ENCODE measurements around the gene PLEKHO1.
A peak's percentile ranks its signal among the peaks of the same experiment; 100 is the strongest.

The PLEKHO1 gene

DNA sequence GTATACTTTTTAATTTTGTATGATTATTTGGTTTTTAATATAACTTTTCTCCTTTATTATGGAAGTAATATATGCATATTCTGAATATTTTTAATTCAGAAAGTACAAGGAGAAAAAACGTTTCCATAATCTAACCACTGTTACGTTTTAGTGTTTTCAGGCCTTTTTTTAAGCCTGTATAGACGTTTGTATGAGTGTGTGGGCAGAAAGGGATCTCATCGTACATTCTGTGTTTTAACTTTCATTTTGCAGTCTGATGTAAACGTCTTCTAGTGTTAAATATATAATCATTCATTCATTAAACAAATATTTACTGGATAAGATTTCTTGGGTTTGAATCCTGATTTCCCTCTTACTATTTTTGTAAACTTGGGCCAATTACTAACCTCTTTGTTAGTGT is 38.0 kb upstream of the PLEKHO1 start:
- no peak for TF ChIP-seq CTCF (IDR thresholded peaks at IDR 0.05)
- Histone ChIP-seq H3K9me3 (peaks cover 0 to 9% (median 0%) of the 10 kb centered on the region in 3 donors), H3K4me1 (no peaks in the 10 kb centered on the region), H3K27ac (peak overlapping the region in 1 of 2 donors; percentile 43), H3K4me3 (no peak overlapping the region), H3K27me3 (no peaks in the 10 kb centered on the region), H3K36me3 (peaks cover 9 to 47% (median 41%) of the 10 kb centered on the region in 3 donors)
- no peak for DNase-seq
- intact Hi-C loops (cut with DNase I; ENCODE audit: low total_unique reads): no loop called here

GRCh38 chr1:150115121-150115520 is 34.6 kb upstream of the PLEKHO1 start:
- intact Hi-C loops (cut with DNase I; ENCODE audit: low total_unique reads): no loop called here
- Histone ChIP-seq H3K36me3 (peaks cover 9 to 51% (median 41%) of the 10 kb centered on the region in 3 donors), H3K4me3 (no peak overlapping the region), H3K27ac (no peak overlapping the region), H3K27me3 (no peaks in the 10 kb centered on the region), H3K9me3 (peaks cover 0 to 9% (median 0%) of the 10 kb centered on the region in 3 donors), H3K4me1 (no peaks in the 10 kb centered on the region)
- no peak for DNase-seq
- no peak for TF ChIP-seq CTCF (IDR thresholded peaks at IDR 0.05)

- DNase-seq: no peak
Measured at GRCh38 chr1:150118716-150119115, 31.0 kb upstream of the PLEKHO1 start.

DNA sequence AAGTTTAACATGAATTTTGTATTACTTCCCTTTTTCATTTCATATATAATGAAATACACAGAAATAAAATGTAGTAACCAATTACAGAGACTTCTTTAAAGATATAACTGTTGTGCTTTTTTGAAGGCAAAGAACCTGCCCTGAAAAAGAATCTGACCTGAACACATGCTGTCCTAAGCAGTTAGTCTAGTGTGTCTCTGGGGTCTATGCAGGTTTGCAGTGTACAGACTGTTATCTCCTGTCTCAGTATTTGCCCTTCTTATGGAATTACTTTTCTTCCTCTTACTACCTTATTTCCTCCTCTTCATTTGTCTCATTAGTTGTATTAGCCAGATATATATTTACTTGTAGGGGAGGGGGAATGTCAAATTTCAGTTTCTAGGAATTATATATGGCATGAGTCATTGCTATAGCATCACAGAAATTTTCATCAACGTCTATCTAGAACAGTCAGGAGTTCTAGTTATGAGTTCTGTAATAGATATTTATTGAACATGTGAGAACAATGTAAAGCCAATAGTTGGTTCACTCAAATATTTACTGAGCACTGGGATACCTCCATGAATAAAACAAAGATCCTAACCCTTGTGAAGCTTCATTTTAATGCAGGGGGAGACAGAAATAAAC is 28.4 kb upstream of the PLEKHO1 start:
- intact Hi-C loops (cut with DNase I; ENCODE audit: low total_unique reads): no loop called here
- no peak for DNase-seq
- peaks cover 0 to 19% (median 0%) of the 10 kb centered on the region in 3 donors for H3K36me3 ChIP-seq
- H3K4me3 ChIP-seq: no peak overlapping the region
- H3K27me3 ChIP-seq: no peaks in the 10 kb centered on the region
- H3K4me1 ChIP-seq: no peaks in the 10 kb centered on the region
- no peak overlapping the region for H3K27ac ChIP-seq
- no peaks in the 10 kb centered on the region for H3K9me3 ChIP-seq
- TF ChIP-seq CTCF (IDR thresholded peaks at IDR 0.05): no peak

More at GRCh38 chr1:150118716-150119115, 31.0 kb upstream of the PLEKHO1 start:
- no peak overlapping the region for H3K4me3 ChIP-seq
- intact Hi-C loops (cut with DNase I; ENCODE audit: low total_unique reads): no loop called here
- H3K9me3 ChIP-seq: peaks cover 0 to 9% (median 0%) of the 10 kb centered on the region in 3 donors
- no peaks in the 10 kb centered on the region for H3K27me3 ChIP-seq
- no peak overlapping the region for H3K27ac ChIP-seq
- no peak for TF ChIP-seq CTCF (IDR thresholded peaks at IDR 0.05)
- H3K36me3 ChIP-seq: peaks cover 8 to 35% (median 22%) of the 10 kb centered on the region in 3 donors
- no peaks in the 10 kb centered on the region for H3K4me1 ChIP-seq

- no peak for DNase-seq
- Histone ChIP-seq H3K4me3 (no peak overlapping the region), H3K9me3 (no peaks in the 10 kb centered on the region), H3K27me3 (no peaks in the 10 kb centered on the region), H3K27ac (no peak overlapping the region), H3K36me3 (peaks cover 0 to 18% (median 14%) of the 10 kb centered on the region in 3 donors), H3K4me1 (no peaks in the 10 kb centered on the region)
- intact Hi-C loops (cut with DNase I; ENCODE audit: low total_unique reads): no loop called here
- TF ChIP-seq CTCF (IDR thresholded peaks at IDR 0.05): no peak
Measured at GRCh38 chr1:150126811-150127210, 22.9 kb upstream of the PLEKHO1 start.
